Measurements from ENCODE around the gene MRGPRF.

DNA sequence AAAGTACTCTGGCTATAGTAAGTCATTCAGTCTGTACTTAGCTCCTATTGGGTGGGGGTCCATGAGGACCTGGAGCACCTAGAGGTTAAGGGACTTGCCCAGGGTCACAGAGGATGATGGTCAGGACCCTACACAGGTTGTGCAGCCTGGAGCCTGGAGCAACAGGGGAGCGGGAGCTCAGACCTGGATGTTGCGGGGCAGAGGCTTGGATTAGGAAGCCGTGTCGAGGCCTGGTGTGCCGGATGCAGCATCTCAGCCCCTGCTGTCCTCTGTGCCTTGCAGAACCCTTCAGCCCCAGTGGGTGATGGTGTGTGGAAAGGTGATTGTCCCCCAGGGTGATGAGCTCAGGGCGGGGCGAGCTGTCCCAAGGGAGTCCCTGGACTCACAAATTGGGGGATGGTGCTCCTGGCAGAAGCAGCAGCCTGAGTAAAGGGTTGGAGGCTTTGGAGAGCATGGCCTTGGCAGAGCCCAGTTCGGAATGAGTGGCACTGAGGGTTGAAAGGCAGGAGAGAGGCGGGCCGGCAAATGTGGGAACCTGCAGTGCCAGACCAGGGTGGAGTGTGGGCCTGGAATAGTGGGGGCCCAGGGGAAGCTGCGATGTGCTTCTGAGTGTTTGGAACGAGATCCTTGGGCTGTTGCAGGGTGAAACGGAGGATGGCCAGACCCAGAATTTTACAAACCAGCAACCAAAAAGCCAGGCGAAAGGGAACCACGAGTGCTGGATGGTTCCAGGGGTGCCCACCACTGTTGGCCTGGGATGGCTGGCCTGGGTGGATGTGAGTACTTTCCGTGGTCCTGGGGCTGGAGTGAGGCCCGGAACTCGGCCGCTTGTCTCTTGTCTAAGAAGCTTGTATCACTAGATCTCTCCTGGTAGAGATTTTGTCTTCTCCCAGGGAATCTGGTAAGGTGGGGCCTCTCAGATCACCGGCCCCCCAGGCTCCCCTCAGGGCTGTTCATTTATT, 38.6 kb upstream of the MRGPRF start:
- TF ChIP-seq, protein P1, sequence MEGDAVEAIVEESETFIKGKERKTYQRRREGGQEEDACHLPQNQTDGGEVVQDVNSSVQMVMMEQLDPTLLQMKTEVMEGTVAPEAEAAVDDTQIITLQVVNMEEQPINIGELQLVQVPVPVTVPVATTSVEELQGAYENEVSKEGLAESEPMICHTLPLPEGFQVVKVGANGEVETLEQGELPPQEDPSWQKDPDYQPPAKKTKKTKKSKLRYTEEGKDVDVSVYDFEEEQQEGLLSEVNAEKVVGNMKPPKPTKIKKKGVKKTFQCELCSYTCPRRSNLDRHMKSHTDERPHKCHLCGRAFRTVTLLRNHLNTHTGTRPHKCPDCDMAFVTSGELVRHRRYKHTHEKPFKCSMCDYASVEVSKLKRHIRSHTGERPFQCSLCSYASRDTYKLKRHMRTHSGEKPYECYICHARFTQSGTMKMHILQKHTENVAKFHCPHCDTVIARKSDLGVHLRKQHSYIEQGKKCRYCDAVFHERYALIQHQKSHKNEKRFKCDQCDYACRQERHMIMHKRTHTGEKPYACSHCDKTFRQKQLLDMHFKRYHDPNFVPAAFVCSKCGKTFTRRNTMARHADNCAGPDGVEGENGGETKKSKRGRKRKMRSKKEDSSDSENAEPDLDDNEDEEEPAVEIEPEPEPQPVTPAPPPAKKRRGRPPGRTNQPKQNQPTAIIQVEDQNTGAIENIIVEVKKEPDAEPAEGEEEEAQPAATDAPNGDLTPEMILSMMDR (IDR thresholded peaks at IDR 0.05): no peak
- TF ChIP-seq POLR2A (IDR thresholded peaks at IDR 0.05): no peak

Data from Peyer's patch (tissue), 4 donors.